Suprapubic skin (tissue), 4 donors: ENCODE results near the gene C2CD4D. TPM values are rescaled to one million over a fixed set of nuclear protein-coding genes. Genes with fewer than 3 reads are reported as not detected.

Experiments
- DNase-seq, 2 donors: peaks; one replicate each; pipeline ENCODE4 v3.0.0-alpha.2; 2019; ENCODE audit warnings: low spot score in 2 of 2
- H3K27ac ChIP-seq: fragments of 200-600 bp; sonication (generic); one replicate; pipeline ENCODE4 v1.5.1; 2019
- H3K27me3 ChIP-seq: fragments of 200-600 bp; sonication (generic); one replicate; pipeline ENCODE4 v1.5.1; 2019
- H3K36me3 ChIP-seq: fragments of 200-600 bp; sonication (generic); one replicate; pipeline ENCODE4 v1.5.1; 2019
- H3K4me1 ChIP-seq: fragments of 200-600 bp; sonication (generic); one replicate; pipeline ENCODE4 v1.5.1; 2019
- H3K4me3 ChIP-seq: fragments of 200-600 bp; sonication (generic); one replicate; pipeline ENCODE4 v1.5.1; 2019; ENCODE audit warnings: mild to moderate bottlenecking
- H3K9me3 ChIP-seq: fragments of 200-600 bp; sonication (generic); one replicate; pipeline ENCODE4 v1.5.1; 2019
- CTCF ChIP-seq, 2 donors: fragments of 200-600 bp in 1 of 2; fragments of 450-650 bp in 1 of 2; sonication (generic) in 1 of 2; IDR thresholded peaks; one replicate each; pipeline ENCODE4 v1.5.1; 2016 to 2019; ENCODE audit warnings: antibody characterized with exemption in 2 of 2, mild to moderate bottlenecking in 1 of 2, moderate library complexity in 1 of 2
- EP300 ChIP-seq: sonication (generic); formaldehyde crosslinking; IDR thresholded peaks from one replicate; pipeline ENCODE4 v1.6.1; 2017; ENCODE audit warnings: antibody characterized with exemption
- POLR2A ChIP-seq, 2 donors: fragments of 450-650 bp; IDR thresholded peaks; one replicate each; pipeline ENCODE4 v1.6.1; 2017; ENCODE audit warnings: antibody characterized with exemption in 2 of 2, mild to moderate bottlenecking in 2 of 2, moderate library complexity in 2 of 2
- POLR2AphosphoS5 ChIP-seq, 3 donors: sonication (generic); formaldehyde crosslinking; IDR thresholded peaks; one replicate each; pipeline ENCODE4 v1.6.1; 2017; ENCODE audit warnings: antibody characterized with exemption in 3 of 3
- WGBS: methylation state at CpG from one replicate; pipeline ENCODE4 v1.1.5; 2018; 5-methylcytosine and 5-hydroxymethylcytosine counted together
- total RNA-seq, 4 donors: library from RNA; depleted of rRNA; stranded (reverse); fragments of >200 nt; gene quantifications; one replicate each; pipeline ENCODE4 v1.1.0, GENCODE V29; 2016

The C2CD4D gene
- total RNA-seq, 4 donors from 2014 or later, result 0.68 to 7.3 (median 2.1) TPM

- 83% methylated on average over 10 of the region's 12 CpGs for WGBS
- no peak overlapping the region for H3K4me3 ChIP-seq
- H3K4me1 ChIP-seq, result no peaks in the 10 kb centered on the region
- peak in 1 of 2 donors; percentile 72 for DNase-seq
- no peaks in the 10 kb centered on the region for H3K27me3 ChIP-seq
- H3K36me3 ChIP-seq, result no peaks in the 10 kb centered on the region
- no peak overlapping the region for H3K27ac ChIP-seq
- no peaks in the 10 kb centered on the region for H3K9me3 ChIP-seq
- TF ChIP-seq POLR2A (IDR thresholded peaks at IDR 0.05) (no peak), POLR2AphosphoS5 (IDR thresholded peaks at IDR 0.05) (no peak), EP300 (no peak), CTCF (IDR thresholded peaks at IDR 0.05) (no peak)
Observed at GRCh38 chr1:151801310-151801820, 38.3 kb downstream of the C2CD4D start.

GRCh38 chr1:151800830-151801229 is 38.8 kb downstream of the C2CD4D start:
- TF ChIP-seq CTCF (IDR thresholded peaks at IDR 0.05) (no peak), EP300 (no peak), POLR2A (IDR thresholded peaks at IDR 0.05) (no peak), POLR2AphosphoS5 (IDR thresholded peaks at IDR 0.05) (no peak)
- 58% methylated on average over 5 of the region's 8 CpGs for WGBS
- Histone ChIP-seq H3K4me3 (no peak overlapping the region), H3K27me3 (no peaks in the 10 kb centered on the region), H3K36me3 (no peaks in the 10 kb centered on the region), H3K9me3 (no peaks in the 10 kb centered on the region), H3K4me1 (no peaks in the 10 kb centered on the region), H3K27ac (no peak overlapping the region)
- DNase-seq, result no peak

GRCh38 chr1:151799179-151800022 is 40.2 kb downstream of the C2CD4D start:
- 47% methylated on average over 9 of the region's 9 CpGs for WGBS
- TF ChIP-seq POLR2A (IDR thresholded peaks at IDR 0.05) (no peak), EP300 (no peak)
- H3K27me3 ChIP-seq, result no peaks in the 10 kb centered on the region
- H3K27ac ChIP-seq, result no peak overlapping the region
- no peak overlapping the region for H3K4me3 ChIP-seq
- no peaks in the 10 kb centered on the region for H3K9me3 ChIP-seq
- H3K4me1 ChIP-seq, result no peaks in the 10 kb centered on the region
- peak in 1 of 2 donors; percentile 8 for DNase-seq
- no peaks in the 10 kb centered on the region for H3K36me3 ChIP-seq

- WGBS, result 91% methylated on average over 4 of the region's 5 CpGs
- TF ChIP-seq POLR2A (IDR thresholded peaks at IDR 0.05) (no peak), CTCF (IDR thresholded peaks at IDR 0.05) (no peak), EP300 (no peak), POLR2AphosphoS5 (IDR thresholded peaks at IDR 0.05) (no peak)
- Histone ChIP-seq H3K4me1 (no peaks in the 10 kb centered on the region), H3K27me3 (no peaks in the 10 kb centered on the region), H3K27ac (no peak overlapping the region), H3K4me3 (no peak overlapping the region), H3K36me3 (no peaks in the 10 kb centered on the region), H3K9me3 (no peaks in the 10 kb centered on the region)
- peak in 1 of 2 donors; percentile 21 for DNase-seq
Observed at GRCh38 chr1:151798571-151798970, 41.0 kb downstream of the C2CD4D start.

- WGBS, result 1% methylated on average over 20 of the region's 52 CpGs
- Histone ChIP-seq H3K4me3 (peak overlapping the region; percentile 64), H3K27me3 (no peaks in the 10 kb centered on the region), H3K4me1 (peaks cover 22% of the 10 kb centered on the region), H3K9me3 (no peaks in the 10 kb centered on the region), H3K36me3 (no peaks in the 10 kb centered on the region), H3K27ac (peak overlapping the region; percentile 15)
- no peak for TF ChIP-seq EP300
- TF ChIP-seq CTCF (IDR thresholded peaks at IDR 0.05), result no peak
- TF ChIP-seq POLR2A (IDR thresholded peaks at IDR 0.05), result no peak
- no peak for TF ChIP-seq POLR2AphosphoS5 (IDR thresholded peaks at IDR 0.05)
- DNase-seq, result peak in 1 of 2 donors; percentile 76
Observed at GRCh38 chr1:151790940-151791651, 48.5 kb downstream of the C2CD4D start.
